CD14-positive monocyte (primary cell): Measurements from ENCODE around the gene TMEM187. TPM values are rescaled to one million over a fixed set of nuclear protein-coding genes. Genes with fewer than 3 reads are reported as not detected.
A peak's percentile ranks its signal among the peaks of the same experiment; 100 is the strongest.

Experiments used
- DNase-seq, 3 donors: peaks; one replicate each; pipeline ENCODE4 v3.0.0-alpha.2; 2011 to 2022
- H2AFZ ChIP-seq: 2 replicates; pipeline ENCODE4 v1.6.0; 2012; ENCODE audit warnings: mild to moderate bottlenecking, low read depth, low read length, inconsistent platforms; ENCODE audit not compliant: insufficient read depth, poor library complexity, severe bottlenecking
- H3K27ac ChIP-seq, 2 donors: 1 replicate in 1 of 2; 2 replicates in 1 of 2; pipeline ENCODE4 v1.5.1; 2012 to 2013; ENCODE audit warnings: low read length in 2 of 2, control low read depth in 1 of 2, inconsistent platforms in 1 of 2, low read depth in 1 of 2, mild to moderate bottlenecking in 1 of 2
- H3K27me3 ChIP-seq, 2 donors: one replicate each; pipeline versions ENCODE4 v1.6.0 to v1.6.1; 2011 to 2013; ENCODE audit warnings: low read length in 2 of 2; ENCODE audit not compliant: control insufficient read depth in 2 of 2, insufficient read depth in 2 of 2
- H3K36me3 ChIP-seq, 2 donors: replicated peaks in 1 of 2; 1 replicate in 1 of 2; 2 replicates in 1 of 2; pipeline versions ENCODE4 v1.5.1 to v1.6.1; 2012 to 2013; ENCODE audit warnings: low read length in 2 of 2, control low read depth in 1 of 2, inconsistent platforms in 1 of 2, mild to moderate bottlenecking in 1 of 2; ENCODE audit not compliant: insufficient read depth in 2 of 2, control insufficient read depth in 1 of 2
- H3K4me1 ChIP-seq, 2 donors: 1 replicate in 1 of 2; 2 replicates in 1 of 2; pipeline versions ENCODE4 v1.5.1 to v1.6.1; 2012 to 2013; ENCODE audit warnings: low read length in 2 of 2, control low read depth in 1 of 2, inconsistent platforms in 1 of 2, mild to moderate bottlenecking in 1 of 2, moderate library complexity in 1 of 2; ENCODE audit not compliant: insufficient read depth in 2 of 2, control insufficient read depth in 1 of 2
- H3K4me2 ChIP-seq: replicated peaks from 2 replicates; pipeline ENCODE3; 2012; ENCODE audit warnings: low read length, moderate library complexity, mild to moderate bottlenecking; ENCODE audit not compliant: poor library complexity, severe bottlenecking; ENCODE audit errors: extremely low read depth
- H3K4me3 ChIP-seq, 3 experiments: fragments of 200-600 bp in 1 of 3; sonication (generic) in 1 of 3; replicated peaks in 1 of 3; 1 replicate in 2 of 3; 2 replicates in 1 of 3; pipeline ENCODE4 v1.5.1; 2011 to 2013; ENCODE audit warnings: low read length in 3 of 3, mild to moderate bottlenecking in 3 of 3, control low read depth in 2 of 3, low read depth in 2 of 3, inconsistent platforms in 1 of 3, moderate library complexity in 1 of 3
- H3K79me2 ChIP-seq: 2 replicates; pipeline ENCODE4 v1.6.0; 2012; ENCODE audit warnings: mild to moderate bottlenecking, control low read depth, inconsistent platforms, low read length, moderate library complexity; ENCODE audit not compliant: insufficient read depth
- H3K9ac ChIP-seq: 2 replicates; pipeline ENCODE4 v1.6.0; 2017; ENCODE audit warnings: low read length, mild to moderate bottlenecking; ENCODE audit not compliant: insufficient read depth, poor library complexity, severe bottlenecking
- H3K9me3 ChIP-seq, 2 donors: replicated peaks in 1 of 2; 1 replicate in 1 of 2; 2 replicates in 1 of 2; pipeline versions ENCODE4 v1.5.1 to v1.6.1; 2012 to 2013; ENCODE audit warnings: low read length in 2 of 2, control low read depth in 1 of 2; ENCODE audit not compliant: control insufficient read depth in 1 of 2, insufficient read depth in 1 of 2
- H4K20me1 ChIP-seq: 2 replicates; pipeline ENCODE4 v1.6.0; 2012; ENCODE audit warnings: mild to moderate bottlenecking, low read length, control low read depth, moderate library complexity; ENCODE audit not compliant: insufficient read depth
- H3K27ac Mint-ChIP-seq, 7 donors: one replicate each; pipeline ENCODE4 v1.8.0; 2020; ENCODE audit warnings: mild to moderate bottlenecking in 7 of 7, mixed read lengths in 7 of 7, moderate library complexity in 6 of 7, inconsistent platforms in 2 of 7
- H3K27me3 Mint-ChIP-seq, 3 donors: one replicate each; pipeline ENCODE4 v1.8.0; 2021 to 2022; ENCODE audit warnings: low read depth in 3 of 3, mild to moderate bottlenecking in 3 of 3, mixed read lengths in 3 of 3, moderate library complexity in 3 of 3, inconsistent platforms in 1 of 3
- H3K36me3 Mint-ChIP-seq, 2 donors: one replicate each; pipeline ENCODE4 v1.8.0; 2020; ENCODE audit warnings: mixed read lengths in 2 of 2, inconsistent platforms in 1 of 2, mild to moderate bottlenecking in 1 of 2
- H3K4me1 Mint-ChIP-seq: one replicate; pipeline ENCODE4 v1.8.0; 2020; ENCODE audit warnings: mild to moderate bottlenecking, mixed read lengths
- H3K4me3 Mint-ChIP-seq, 2 donors: one replicate each; pipeline ENCODE4 v1.8.0; 2020; ENCODE audit warnings: mild to moderate bottlenecking in 2 of 2, mixed read lengths in 2 of 2, moderate library complexity in 1 of 2
- H3K9me3 Mint-ChIP-seq, 7 donors: one replicate each; pipeline ENCODE4 v1.8.0; 2020 to 2022; ENCODE audit warnings: mixed read lengths in 7 of 7, mild to moderate bottlenecking in 6 of 7, moderate library complexity in 6 of 7, inconsistent platforms in 2 of 7
- WGBS: methylation state at CpG from one replicate; pipeline ENCODE4 v1.1.5; 2013; ENCODE audit warnings: missing lambda C conversion rate; ENCODE audit not compliant: insufficient coverage; 5-methylcytosine and 5-hydroxymethylcytosine counted together
- intact Hi-C, 2 donors: fragments of 100-400 bp; cut with micrococcal nuclease; formaldehyde crosslinking; loops; one replicate each; pipeline versions ENCODE4 v1.15.0 to v1.15.1; 2023
- polyA plus RNA-seq, 3 donors: library from polyadenylated mRNA; depleted of rRNA in 1 of 3; unstranded in 2 of 3; stranded (reverse) in 1 of 3; fragments of 300-500 nt in 2 of 3; fragments of >200 nt in 1 of 3; fragmentation: Illumina TruSeq in 2 of 3; gene quantifications; 1 replicate in 2 of 3; 2 replicates in 1 of 3; pipeline ENCODE4 v1.2.3, GENCODE V29; 2012 to 2021
- TF ChIP-seq, protein P1 (sequence below): fragments of 200-600 bp; IDR thresholded peaks from one replicate; pipeline ENCODE4 v1.8.0; 2022; ENCODE audit warnings: antibody characterized with exemption, mild to moderate bottlenecking

TMEM187 gene
- polyA plus RNA-seq, 3 donors, result 2.8 to 10.3 (median 4.9) TPM

DNA sequence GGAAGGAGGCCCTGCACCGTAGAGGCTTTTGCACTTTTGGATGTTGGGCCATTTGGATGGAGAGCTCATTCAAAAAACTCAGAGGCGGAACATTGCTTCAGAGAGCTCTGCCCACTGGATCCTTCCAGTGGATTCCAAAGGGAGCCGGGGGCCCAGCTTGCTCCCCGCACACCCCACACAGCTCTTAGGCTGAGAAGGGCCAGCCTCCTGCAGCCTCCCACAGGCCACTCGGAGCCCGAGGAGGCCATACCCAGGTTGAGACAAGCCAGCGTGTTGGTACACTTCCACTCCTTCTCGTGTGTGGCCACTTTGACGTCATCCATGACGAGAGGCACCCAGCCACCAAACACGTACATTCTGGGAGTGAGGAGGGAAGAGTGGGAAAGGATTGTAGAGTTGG is 11.3 kb upstream of the TMEM187 start:
- Histone ChIP-seq H3K36me3 (peaks cover 83 to 92% of the 10 kb centered on the region in 2 donors), H3K27me3 (no peaks in the 10 kb centered on the region), H4K20me1 (peaks cover 98% of the 10 kb centered on the region), H3K79me2 (peaks cover 51% of the 10 kb centered on the region), H3K4me1 (peaks cover 3% of the 10 kb centered on the region in 2 donors), H2AFZ (no peak overlapping the region), H3K4me2 (no peak overlapping the region), H3K9ac (no peak overlapping the region), H3K9me3 (no peaks in the 10 kb centered on the region), H3K4me3 (no peak overlapping the region), H3K27ac (no peak overlapping the region)
- H3K27me3 Mint-ChIP-seq, result peaks cover 0 to 26% (median 0%) of the 10 kb centered on the region in 3 donors
- H3K27ac Mint-ChIP-seq, result peak overlapping the region in 1 of 7 donors; percentile 30
- peaks cover 57 to 89% of the 10 kb centered on the region in 2 donors for H3K36me3 Mint-ChIP-seq
- TF ChIP-seq, protein P1, sequence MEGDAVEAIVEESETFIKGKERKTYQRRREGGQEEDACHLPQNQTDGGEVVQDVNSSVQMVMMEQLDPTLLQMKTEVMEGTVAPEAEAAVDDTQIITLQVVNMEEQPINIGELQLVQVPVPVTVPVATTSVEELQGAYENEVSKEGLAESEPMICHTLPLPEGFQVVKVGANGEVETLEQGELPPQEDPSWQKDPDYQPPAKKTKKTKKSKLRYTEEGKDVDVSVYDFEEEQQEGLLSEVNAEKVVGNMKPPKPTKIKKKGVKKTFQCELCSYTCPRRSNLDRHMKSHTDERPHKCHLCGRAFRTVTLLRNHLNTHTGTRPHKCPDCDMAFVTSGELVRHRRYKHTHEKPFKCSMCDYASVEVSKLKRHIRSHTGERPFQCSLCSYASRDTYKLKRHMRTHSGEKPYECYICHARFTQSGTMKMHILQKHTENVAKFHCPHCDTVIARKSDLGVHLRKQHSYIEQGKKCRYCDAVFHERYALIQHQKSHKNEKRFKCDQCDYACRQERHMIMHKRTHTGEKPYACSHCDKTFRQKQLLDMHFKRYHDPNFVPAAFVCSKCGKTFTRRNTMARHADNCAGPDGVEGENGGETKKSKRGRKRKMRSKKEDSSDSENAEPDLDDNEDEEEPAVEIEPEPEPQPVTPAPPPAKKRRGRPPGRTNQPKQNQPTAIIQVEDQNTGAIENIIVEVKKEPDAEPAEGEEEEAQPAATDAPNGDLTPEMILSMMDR, result no peak
- H3K4me3 Mint-ChIP-seq, result no peak overlapping the region
- intact Hi-C loops, result no loop called here
- H3K9me3 Mint-ChIP-seq, result peaks cover 0 to 15% (median 0%) of the 10 kb centered on the region in 7 donors
- 100% methylated on average over 1 of the region's 11 CpGs for WGBS
- DNase-seq, result no peak
- H3K4me1 Mint-ChIP-seq, result peaks cover 5% of the 10 kb centered on the region

DNA sequence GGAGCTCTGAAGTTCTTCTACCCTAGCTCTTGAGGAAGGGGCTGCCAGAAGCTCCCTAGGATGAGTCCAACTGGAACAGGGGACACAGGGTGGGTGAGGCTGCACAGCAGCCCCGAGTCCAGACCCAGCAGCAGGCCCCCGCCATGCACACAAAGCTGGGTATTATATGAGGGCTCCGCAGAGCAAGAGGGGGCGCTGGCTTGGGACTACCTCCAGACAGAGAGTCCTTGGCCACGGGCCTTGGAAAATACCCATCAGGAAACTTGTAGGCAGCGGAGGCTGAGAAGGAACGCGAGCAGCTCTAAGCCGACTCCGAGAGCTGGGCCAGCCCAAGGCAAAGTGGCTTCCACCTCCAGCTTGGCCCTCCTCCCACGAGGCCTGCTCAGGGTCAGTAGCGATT is 9.0 kb upstream of the TMEM187 start:
- Histone ChIP-seq H3K9ac (no peak overlapping the region), H3K4me2 (no peak overlapping the region), H3K9me3 (no peaks in the 10 kb centered on the region), H3K27ac (no peak overlapping the region), H2AFZ (no peak overlapping the region), H3K4me3 (no peak overlapping the region), H3K4me1 (peaks cover 25 to 26% of the 10 kb centered on the region in 2 donors), H4K20me1 (peaks cover 100% of the 10 kb centered on the region), H3K36me3 (peaks cover 61 to 70% of the 10 kb centered on the region in 2 donors), H3K79me2 (peaks cover 74% of the 10 kb centered on the region), H3K27me3 (no peaks in the 10 kb centered on the region)
- peak overlapping the region in 2 of 7 donors; percentile 12 to 21 for H3K27ac Mint-ChIP-seq
- no peak for DNase-seq
- intact Hi-C loops, result no loop called here
- TF ChIP-seq, protein P1, result no peak
- H3K36me3 Mint-ChIP-seq, result peaks cover 45 to 81% of the 10 kb centered on the region in 2 donors
- no peak overlapping the region for H3K4me3 Mint-ChIP-seq
- H3K9me3 Mint-ChIP-seq, result peaks cover 0 to 18% (median 0%) of the 10 kb centered on the region in 7 donors
- WGBS, result 96% methylated on average over 9 of the region's 12 CpGs
- H3K4me1 Mint-ChIP-seq, result peaks cover 26% of the 10 kb centered on the region
- H3K27me3 Mint-ChIP-seq, result peaks cover 0 to 43% (median 0%) of the 10 kb centered on the region in 3 donors
